Activated naive CD8-positive, alpha-beta T cell treated with anti-CD3 and anti-CD28 coated beads, Interleukin-2, amount 50 U/mL, for 24 hours (primary cell): ENCODE results near the gene CHST12.
"Not testable (repeated sequence)": the region's sequence is repeated elsewhere in the genome, so short reads cannot be mapped to it uniquely, and the experiment has no call there.

Source experiments
- ATAC-seq: fragments of 150-1000 bp; cut with Tn5 transposase; one replicate; pipeline ENCODE4 v1.10.0; 2021
- DNase-seq: peaks from one replicate; pipeline ENCODE4 v3.0.0; 2021
- H3K27ac Mint-ChIP-seq: one replicate; pipeline ENCODE4 v1.8.0; 2021; ENCODE audit warnings: mild to moderate bottlenecking, mixed read lengths
- H3K27me3 Mint-ChIP-seq: one replicate; pipeline ENCODE4 v1.8.0; 2021; ENCODE audit warnings: mixed read lengths
- H3K36me3 Mint-ChIP-seq: one replicate; pipeline ENCODE4 v1.8.0; 2021; ENCODE audit warnings: low read depth, mixed read lengths
- H3K4me1 Mint-ChIP-seq: one replicate; pipeline ENCODE4 v1.8.0; 2021; ENCODE audit warnings: mixed read lengths
- H3K4me3 Mint-ChIP-seq: one replicate; pipeline ENCODE4 v1.8.0; 2021; ENCODE audit warnings: mild to moderate bottlenecking, moderate library complexity, mixed read lengths
- H3K9me3 Mint-ChIP-seq: one replicate; pipeline ENCODE4 v1.8.0; 2021; ENCODE audit warnings: mixed read lengths

Gene CHST12

DNA sequence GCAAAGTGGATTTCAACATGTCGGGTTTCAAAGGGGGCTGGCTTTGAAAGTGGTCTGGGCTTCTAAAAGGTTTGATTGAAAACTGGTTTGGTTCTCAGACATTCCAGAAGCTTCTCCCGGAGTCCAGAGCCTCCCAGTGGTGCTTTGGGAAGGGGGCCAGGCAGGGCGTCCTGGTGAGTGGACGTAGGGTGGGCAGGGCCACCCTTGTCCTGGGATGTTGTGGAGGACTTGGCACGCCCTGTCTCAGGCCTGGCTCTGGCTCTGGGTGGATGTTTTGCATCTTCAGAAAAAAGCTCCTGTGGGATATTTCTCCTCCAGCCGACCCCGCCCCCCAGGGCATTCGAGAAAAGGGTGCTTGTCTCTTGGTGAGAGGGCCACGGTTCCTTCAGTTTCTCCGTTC is 41.6 kb downstream of the CHST12 start:
- Mint-ChIP-seq H3K4me3 (no peak overlapping the region), H3K27ac (no peak overlapping the region), H3K36me3 (no peaks in the 10 kb centered on the region), H3K9me3 (no peaks in the 10 kb centered on the region), H3K4me1 (peaks cover 4% of the 10 kb centered on the region), H3K27me3 (no peaks in the 10 kb centered on the region)
- ATAC-seq (no peak), DNase-seq (no peak)

- DNase-seq, result no peak
- Mint-ChIP-seq H3K27me3 (no peaks in the 10 kb centered on the region), H3K36me3 (no peaks in the 10 kb centered on the region), H3K9me3 (no peaks in the 10 kb centered on the region), H3K4me3 (no peak overlapping the region), H3K27ac (no peak overlapping the region), H3K4me1 (peaks cover 4% of the 10 kb centered on the region)
- ATAC-seq, result no peak
Measured at GRCh38 chr7:2445898-2446555, 42.6 kb downstream of the CHST12 start.

GRCh38 chr7:2446676-2447075 is 43.3 kb downstream of the CHST12 start:
- DNase-seq, result no peak
- Mint-ChIP-seq H3K4me3 (no peak overlapping the region), H3K27ac (no peak overlapping the region), H3K9me3 (no peaks in the 10 kb centered on the region), H3K36me3 (no peaks in the 10 kb centered on the region), H3K4me1 (peaks cover 7% of the 10 kb centered on the region), H3K27me3 (peaks cover 1% of the 10 kb centered on the region)
- ATAC-seq, result no peak

GRCh38 chr7:2450198-2451107 is 47.0 kb downstream of the CHST12 start:
- ATAC-seq (no peak), DNase-seq (no peak)
- Mint-ChIP-seq H3K36me3 (no peaks in the 10 kb centered on the region), H3K9me3 (no peaks in the 10 kb centered on the region), H3K4me3 (no peak overlapping the region), H3K27me3 (peaks cover 1% of the 10 kb centered on the region), H3K27ac (no peak overlapping the region), H3K4me1 (peaks cover 9% of the 10 kb centered on the region)

- peaks cover 9% of the 10 kb centered on the region for H3K4me1 Mint-ChIP-seq
- peak; percentile 93 for ATAC-seq
- no peaks in the 10 kb centered on the region for H3K36me3 Mint-ChIP-seq
- H3K4me3 Mint-ChIP-seq, result peak overlapping the region; percentile 46
- peaks cover 1% of the 10 kb centered on the region for H3K27me3 Mint-ChIP-seq
- peak; percentile 91 for DNase-seq
- H3K27ac Mint-ChIP-seq, result no peak overlapping the region
- H3K9me3 Mint-ChIP-seq, result no peaks in the 10 kb centered on the region
Measured at GRCh38 chr7:2451171-2452073, 48.0 kb downstream of the CHST12 start.

GRCh38 chr7:2452074-2452507 is 48.7 kb downstream of the CHST12 start:
- peak overlapping the region; percentile 46 for H3K4me3 Mint-ChIP-seq
- H3K27me3 Mint-ChIP-seq, result peaks cover 1% of the 10 kb centered on the region
- peaks cover 10% of the 10 kb centered on the region for H3K4me1 Mint-ChIP-seq
- H3K9me3 Mint-ChIP-seq, result no peaks in the 10 kb centered on the region
- H3K36me3 Mint-ChIP-seq, result no peaks in the 10 kb centered on the region
- DNase-seq, result peak; percentile 25
- H3K27ac Mint-ChIP-seq, result no peak overlapping the region
- peak; percentile 46 for ATAC-seq

DNA sequence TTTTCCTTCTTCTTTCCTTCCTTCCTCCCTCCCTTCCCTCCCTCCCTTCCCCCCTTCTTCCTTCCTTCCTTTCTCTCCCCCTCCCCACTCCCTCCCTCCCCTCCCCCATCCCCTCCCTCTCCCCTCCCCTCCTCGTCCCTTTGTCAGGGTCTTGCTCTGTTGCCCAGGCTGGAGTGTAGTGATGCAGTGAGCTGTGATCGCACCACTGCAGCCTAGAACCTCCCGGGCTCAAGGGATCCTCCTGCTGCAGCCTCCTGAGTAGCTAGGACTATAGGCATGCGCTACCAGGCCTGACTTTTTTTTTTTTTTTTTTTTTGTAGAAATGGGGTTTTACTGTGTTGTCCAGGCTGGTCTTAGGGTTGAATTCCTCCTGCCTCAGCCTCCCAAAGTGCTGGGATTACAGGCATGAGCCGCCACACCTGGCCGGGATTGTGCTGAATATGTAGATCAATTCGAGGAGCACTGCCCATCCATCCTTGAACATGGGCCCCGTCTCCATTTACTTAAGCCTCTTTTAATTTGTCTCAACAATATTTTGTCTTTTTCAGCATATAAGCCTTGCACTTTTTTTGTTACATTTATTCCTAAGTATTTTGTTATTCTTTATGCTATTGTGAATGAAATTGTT is 49.3 kb downstream of the CHST12 start:
- peaks cover 14% of the 10 kb centered on the region for H3K4me1 Mint-ChIP-seq
- H3K27ac Mint-ChIP-seq, result no peak overlapping the region
- H3K4me3 Mint-ChIP-seq, result no peak overlapping the region

GRCh38 chr7:2453849-2454248 is 50.4 kb downstream of the CHST12 start:
- not testable (repeated sequence) for H3K4me3 Mint-ChIP-seq, DNase-seq, H3K9me3 Mint-ChIP-seq, H3K27me3 Mint-ChIP-seq, H3K27ac Mint-ChIP-seq, ATAC-seq, H3K36me3 Mint-ChIP-seq
- peaks cover 24% of the 10 kb centered on the region for H3K4me1 Mint-ChIP-seq

More for the DNA sequence above, 49.3 kb downstream of the CHST12 start:
- Mint-ChIP-seq H3K27me3 (peaks cover 1% of the 10 kb centered on the region), H3K36me3 (no peaks in the 10 kb centered on the region), H3K9me3 (no peaks in the 10 kb centered on the region)
- DNase-seq (no peak), ATAC-seq (no peak)

DNA sequence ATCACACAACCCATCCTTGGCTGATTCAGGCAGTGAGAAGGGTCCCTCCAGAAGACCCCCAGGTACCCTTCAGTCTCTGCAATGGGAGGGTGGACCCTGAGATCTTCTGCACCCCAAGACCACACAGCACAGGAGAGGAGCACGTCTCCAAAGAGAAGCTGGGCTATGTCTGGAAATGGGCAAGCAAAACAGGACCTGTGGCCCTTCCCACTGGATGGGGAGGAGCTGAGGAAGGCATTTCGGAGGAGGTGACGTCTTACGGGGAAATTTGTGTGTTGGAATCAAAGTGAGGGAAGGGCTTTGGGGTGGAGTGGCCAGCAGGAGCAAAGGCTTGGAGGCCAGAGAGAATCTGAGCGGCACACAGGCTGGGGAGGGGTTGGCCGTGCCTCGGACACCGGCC is 56.3 kb downstream of the CHST12 start:
- no peaks in the 10 kb centered on the region for H3K36me3 Mint-ChIP-seq
- H3K27ac Mint-ChIP-seq, result no peak overlapping the region
- no peak overlapping the region for H3K4me3 Mint-ChIP-seq
- ATAC-seq (no peak), DNase-seq (no peak)
- H3K27me3 Mint-ChIP-seq, result no peaks in the 10 kb centered on the region
- H3K9me3 Mint-ChIP-seq, result no peaks in the 10 kb centered on the region
- H3K4me1 Mint-ChIP-seq, result peaks cover 15% of the 10 kb centered on the region

GRCh38 chr7:2460188-2460587 is 56.8 kb downstream of the CHST12 start:
- ATAC-seq (no peak), DNase-seq (no peak)
- Mint-ChIP-seq H3K4me1 (peaks cover 15% of the 10 kb centered on the region), H3K4me3 (no peak overlapping the region), H3K9me3 (no peaks in the 10 kb centered on the region), H3K27me3 (no peaks in the 10 kb centered on the region), H3K36me3 (no peaks in the 10 kb centered on the region), H3K27ac (no peak overlapping the region)

- Mint-ChIP-seq H3K4me3 (no peak overlapping the region), H3K4me1 (peaks cover 15% of the 10 kb centered on the region), H3K9me3 (no peaks in the 10 kb centered on the region)
Measured at GRCh38 chr7:2460641-2461040, 57.2 kb downstream of the CHST12 start.

DNA sequence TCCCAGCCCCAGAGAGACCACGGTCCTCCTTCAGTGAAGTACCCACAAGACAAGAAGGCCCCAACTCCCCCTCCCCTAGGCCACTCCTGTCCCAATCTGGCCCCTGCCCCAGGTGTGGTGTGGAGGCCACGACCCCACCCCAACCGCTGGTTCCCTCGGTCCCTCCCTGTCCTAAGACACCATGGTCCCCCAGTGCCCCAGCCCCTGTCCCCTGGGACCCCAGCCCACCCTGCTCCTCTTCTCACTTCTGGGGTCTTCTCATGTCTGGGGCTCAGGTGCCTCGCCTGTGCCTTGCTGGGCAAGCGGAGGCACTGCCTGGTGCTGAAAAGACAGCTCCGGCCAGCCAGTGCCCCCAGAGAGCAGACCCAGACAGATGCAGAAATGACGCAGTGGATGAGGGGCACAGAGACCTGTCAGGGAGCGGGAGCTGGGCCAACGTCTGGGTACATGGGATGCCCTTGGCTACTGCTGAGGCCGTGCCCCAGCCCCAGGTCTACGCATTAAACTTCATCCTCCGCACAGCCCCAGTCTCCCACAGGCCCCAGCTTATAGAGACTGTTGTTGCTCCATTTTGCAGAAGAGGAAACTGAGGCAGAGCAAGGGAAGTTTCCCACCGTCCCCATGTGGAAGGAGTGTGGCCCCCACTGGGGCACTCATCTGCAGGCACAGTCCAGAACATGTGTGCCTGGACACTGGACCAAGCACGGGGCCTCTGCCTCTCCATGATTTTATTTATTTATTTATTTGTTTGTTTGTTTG is 58.0 kb downstream of the CHST12 start:
- no peak overlapping the region for H3K27ac Mint-ChIP-seq
- peaks cover 15% of the 10 kb centered on the region for H3K4me1 Mint-ChIP-seq
- no peaks in the 10 kb centered on the region for H3K36me3 Mint-ChIP-seq
- no peak for ATAC-seq
- no peaks in the 10 kb centered on the region for H3K9me3 Mint-ChIP-seq
- H3K27me3 Mint-ChIP-seq, result no peaks in the 10 kb centered on the region
- no peak overlapping the region for H3K4me3 Mint-ChIP-seq
- no peak for DNase-seq

More at GRCh38 chr7:2460641-2461040, 57.2 kb downstream of the CHST12 start:
- Mint-ChIP-seq H3K27ac (no peak overlapping the region), H3K27me3 (no peaks in the 10 kb centered on the region), H3K36me3 (no peaks in the 10 kb centered on the region)
- DNase-seq (no peak), ATAC-seq (no peak)

DNA sequence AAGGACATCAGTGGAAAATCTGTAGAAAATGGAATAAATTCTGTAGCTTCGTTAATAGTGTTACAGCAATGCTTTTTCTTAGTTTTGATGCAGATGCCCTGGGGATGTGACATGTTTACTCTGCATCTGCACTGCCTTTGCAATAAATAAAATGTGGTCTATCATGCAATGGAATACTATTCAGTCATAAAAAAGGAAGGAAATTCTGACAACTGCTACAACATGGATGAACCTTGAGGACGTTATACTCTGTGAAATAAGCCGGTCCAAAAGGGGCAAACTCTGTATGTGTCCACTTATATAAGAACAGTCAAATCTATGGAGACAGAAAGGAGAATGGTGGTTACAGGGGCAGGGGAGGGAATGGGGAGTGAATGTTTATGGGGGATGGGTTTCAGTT is 59.3 kb downstream of the CHST12 start:
- no peaks in the 10 kb centered on the region for H3K27me3 Mint-ChIP-seq
- H3K27ac Mint-ChIP-seq, result no peak overlapping the region
- peaks cover 10% of the 10 kb centered on the region for H3K4me1 Mint-ChIP-seq

More for the DNA sequence above, 59.3 kb downstream of the CHST12 start:
- Mint-ChIP-seq H3K9me3 (no peaks in the 10 kb centered on the region), H3K36me3 (no peaks in the 10 kb centered on the region), H3K4me3 (no peak overlapping the region)
- no peak for DNase-seq
- no peak for ATAC-seq
